IPS-11a (cell line): ENCODE measurements around the gene PBX3.
"Not testable (repeated sequence)": the region's sequence is repeated elsewhere in the genome, so short reads cannot be mapped to it uniquely, and the experiment has no call there.

ENCODE experiments used
- H3K4me3 ChIP-seq: one replicate; pipeline ENCODE4 v1.5.1; 2013; ENCODE audit warnings: low read depth, low read length, control low read depth

The PBX3 gene

GRCh38 chr9:125774106-125774505 lies 26.9 kb downstream of the PBX3 start:
- no peak overlapping the region for H3K4me3 ChIP-seq

GRCh38 chr9:125776789-125777188 lies 29.6 kb downstream of the PBX3 start:
- not testable (repeated sequence) for H3K4me3 ChIP-seq

- H3K4me3 ChIP-seq, result not testable (repeated sequence)
These were observed 31.5 kb downstream of the PBX3 start for GRCh38 chr9:125778538-125779219.

GRCh38 chr9:125779220-125779565 lies 32.0 kb downstream of the PBX3 start:
- not testable (repeated sequence) for H3K4me3 ChIP-seq

GRCh38 chr9:125782718-125783117 lies 35.5 kb downstream of the PBX3 start:
- H3K4me3 ChIP-seq, result no peak overlapping the region

GRCh38 chr9:125784286-125785049 lies 37.3 kb downstream of the PBX3 start:
- H3K4me3 ChIP-seq, result no peak overlapping the region

GRCh38 chr9:125785248-125785751 lies 38.1 kb downstream of the PBX3 start:
- no peak overlapping the region for H3K4me3 ChIP-seq

GRCh38 chr9:125787715-125788114 lies 40.5 kb downstream of the PBX3 start:
- no peak overlapping the region for H3K4me3 ChIP-seq

- H3K4me3 ChIP-seq, result no peak overlapping the region
These were observed 42.0 kb downstream of the PBX3 start for GRCh38 chr9:125789196-125789595.

- no peak overlapping the region for H3K4me3 ChIP-seq
These were observed 47.5 kb downstream of the PBX3 start for GRCh38 chr9:125794708-125795107.

GRCh38 chr9:125795970-125796596 lies 48.9 kb downstream of the PBX3 start:
- H3K4me3 ChIP-seq, result no peak overlapping the region

- no peak overlapping the region for H3K4me3 ChIP-seq
These were observed 50.8 kb downstream of the PBX3 start for GRCh38 chr9:125797930-125798329.

- no peak overlapping the region for H3K4me3 ChIP-seq
These were observed 56.4 kb downstream of the PBX3 start for GRCh38 chr9:125803526-125803925.

GRCh38 chr9:125805057-125805456 lies 57.9 kb downstream of the PBX3 start:
- H3K4me3 ChIP-seq, result no peak overlapping the region

- H3K4me3 ChIP-seq, result no peak overlapping the region
These were observed 58.4 kb downstream of the PBX3 start for GRCh38 chr9:125805586-125805985.

GRCh38 chr9:125807079-125807478 lies 59.9 kb downstream of the PBX3 start:
- no peak overlapping the region for H3K4me3 ChIP-seq

GRCh38 chr9:125810161-125810560 lies 63.0 kb downstream of the PBX3 start:
- H3K4me3 ChIP-seq, result no peak overlapping the region

- no peak overlapping the region for H3K4me3 ChIP-seq
These were observed 63.8 kb downstream of the PBX3 start for GRCh38 chr9:125811002-125811401.

GRCh38 chr9:125812403-125812802 lies 65.2 kb downstream of the PBX3 start:
- no peak overlapping the region for H3K4me3 ChIP-seq

GRCh38 chr9:125815568-125815967 lies 68.4 kb downstream of the PBX3 start:
- no peak overlapping the region for H3K4me3 ChIP-seq

GRCh38 chr9:125816321-125816720 lies 69.1 kb downstream of the PBX3 start:
- H3K4me3 ChIP-seq, result no peak overlapping the region
